ENCODE measurements around the gene TMEM232. TPM values are rescaled to one million over a fixed set of nuclear protein-coding genes. Genes with fewer than 3 reads are reported as not detected.

TMEM232 gene
- total and polyA plus RNA-seq, 7 experiments from 2014 or later, result 0.43 to 3.0 (median 1.8) TPM

Small RNA genes within 50 kb of the gene (microRNA-seq; reads per million reads assigned to microRNA genes)
- not detected for gene MIR548F3 (ENCODE audit: borderline microRNAs expressed)

Other genes starting within 250 kb of the TMEM232 start
- 10 to 100 TPM; 23.8 to 50.5 (median 35.9) TPM for gene SLC25A46, start 12.3 kb upstream of the TMEM232 start, total RNA-seq
- gene SLC25A46, start 12.3 kb upstream of the TMEM232 start, polyA plus RNA-seq, result 10 to 100 TPM; 30.9 to 31.9 TPM

Data from naive thymus-derived CD4-positive, alpha-beta T cell (primary cell).